GM12865 (cell line): Measurements from ENCODE around the gene FER1L5.

ENCODE experiments used
- DNase-seq: peaks from one replicate; pipeline ENCODE4 v3.0.0; 2010; ENCODE audit warnings: low read depth
- H3K4me3 ChIP-seq: 2 replicates; pipeline ENCODE4 v1.5.1; 2011; ENCODE audit warnings: mild to moderate bottlenecking, low read depth, low read length, control low read depth
- TF ChIP-seq, protein P1 (sequence below): IDR thresholded peaks from 2 replicates; pipeline ENCODE4 v1.5.1; 2011; ENCODE audit warnings: low read length, control low read depth, low read depth, inconsistent platforms; ENCODE audit not compliant: insufficient read depth; ENCODE audit errors: missing control alignments

Gene FER1L5

DNA sequence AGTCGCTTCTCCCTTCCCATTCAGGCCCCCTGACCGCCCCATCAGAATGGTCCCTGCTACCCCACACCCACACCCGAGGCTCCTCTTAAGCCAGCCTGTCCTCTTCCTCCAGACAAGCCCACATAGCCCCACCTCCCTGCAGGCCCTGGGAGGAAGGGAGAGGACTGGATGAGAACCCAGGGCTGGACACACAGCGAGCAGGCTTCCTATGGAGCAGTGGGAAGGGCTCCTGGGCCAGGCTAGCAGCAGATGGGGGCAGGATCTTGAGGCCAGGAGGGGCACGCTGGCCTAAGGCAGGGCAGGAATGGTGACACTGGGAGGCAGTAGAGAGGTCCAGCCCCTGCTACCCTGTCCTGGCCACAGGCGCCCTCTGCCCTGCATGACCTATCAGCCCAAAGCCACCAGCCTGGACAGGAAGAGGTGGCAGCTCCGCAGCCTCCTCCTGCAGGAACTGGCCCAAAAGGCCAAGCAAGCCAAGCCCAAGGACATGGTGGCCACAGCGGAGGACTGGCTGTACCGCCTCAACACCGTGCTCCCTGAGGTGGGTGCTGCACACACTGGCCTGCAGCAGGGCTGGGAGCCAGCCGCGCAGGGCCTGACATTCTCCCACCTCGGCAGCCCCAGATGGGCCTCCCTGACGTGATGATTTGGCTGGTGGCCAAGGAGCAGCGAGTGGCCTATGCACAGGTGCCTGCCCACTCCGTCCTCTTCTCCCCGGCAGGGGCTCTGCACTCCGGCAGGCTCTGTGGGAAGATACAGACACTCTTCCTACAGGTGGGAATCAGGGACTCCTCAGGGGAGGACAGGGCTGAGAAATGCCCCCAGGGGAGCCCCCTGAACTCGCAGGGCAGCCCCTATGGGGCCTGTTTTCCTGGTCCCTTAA lies 43.3 kb downstream of the FER1L5 start:
- no peak overlapping the region for H3K4me3 ChIP-seq
- TF ChIP-seq, protein P1, sequence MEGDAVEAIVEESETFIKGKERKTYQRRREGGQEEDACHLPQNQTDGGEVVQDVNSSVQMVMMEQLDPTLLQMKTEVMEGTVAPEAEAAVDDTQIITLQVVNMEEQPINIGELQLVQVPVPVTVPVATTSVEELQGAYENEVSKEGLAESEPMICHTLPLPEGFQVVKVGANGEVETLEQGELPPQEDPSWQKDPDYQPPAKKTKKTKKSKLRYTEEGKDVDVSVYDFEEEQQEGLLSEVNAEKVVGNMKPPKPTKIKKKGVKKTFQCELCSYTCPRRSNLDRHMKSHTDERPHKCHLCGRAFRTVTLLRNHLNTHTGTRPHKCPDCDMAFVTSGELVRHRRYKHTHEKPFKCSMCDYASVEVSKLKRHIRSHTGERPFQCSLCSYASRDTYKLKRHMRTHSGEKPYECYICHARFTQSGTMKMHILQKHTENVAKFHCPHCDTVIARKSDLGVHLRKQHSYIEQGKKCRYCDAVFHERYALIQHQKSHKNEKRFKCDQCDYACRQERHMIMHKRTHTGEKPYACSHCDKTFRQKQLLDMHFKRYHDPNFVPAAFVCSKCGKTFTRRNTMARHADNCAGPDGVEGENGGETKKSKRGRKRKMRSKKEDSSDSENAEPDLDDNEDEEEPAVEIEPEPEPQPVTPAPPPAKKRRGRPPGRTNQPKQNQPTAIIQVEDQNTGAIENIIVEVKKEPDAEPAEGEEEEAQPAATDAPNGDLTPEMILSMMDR = no peak
- no peak for DNase-seq

DNA sequence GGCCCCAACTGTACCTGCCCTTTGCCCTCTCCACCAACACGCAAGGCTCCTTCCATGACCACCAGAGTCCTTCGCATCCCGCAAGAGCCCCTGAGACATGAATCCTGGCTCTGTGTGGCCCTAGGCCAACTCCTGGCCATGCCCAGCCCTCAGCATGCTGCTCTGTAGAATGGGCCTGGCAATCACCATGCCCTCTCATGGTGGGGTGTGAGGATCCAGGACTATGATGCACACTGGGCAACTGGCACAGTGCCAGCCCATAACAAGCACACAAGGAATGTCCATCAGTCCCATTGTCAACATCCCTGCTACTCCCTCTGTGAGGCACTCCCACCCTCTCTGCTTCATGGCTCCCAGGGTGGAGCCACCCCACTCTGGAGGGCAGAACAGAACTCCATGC lies 44.7 kb downstream of the FER1L5 start:
- H3K4me3 ChIP-seq = no peak overlapping the region
- DNase-seq = no peak
- TF ChIP-seq, protein P1 = no peak

DNA sequence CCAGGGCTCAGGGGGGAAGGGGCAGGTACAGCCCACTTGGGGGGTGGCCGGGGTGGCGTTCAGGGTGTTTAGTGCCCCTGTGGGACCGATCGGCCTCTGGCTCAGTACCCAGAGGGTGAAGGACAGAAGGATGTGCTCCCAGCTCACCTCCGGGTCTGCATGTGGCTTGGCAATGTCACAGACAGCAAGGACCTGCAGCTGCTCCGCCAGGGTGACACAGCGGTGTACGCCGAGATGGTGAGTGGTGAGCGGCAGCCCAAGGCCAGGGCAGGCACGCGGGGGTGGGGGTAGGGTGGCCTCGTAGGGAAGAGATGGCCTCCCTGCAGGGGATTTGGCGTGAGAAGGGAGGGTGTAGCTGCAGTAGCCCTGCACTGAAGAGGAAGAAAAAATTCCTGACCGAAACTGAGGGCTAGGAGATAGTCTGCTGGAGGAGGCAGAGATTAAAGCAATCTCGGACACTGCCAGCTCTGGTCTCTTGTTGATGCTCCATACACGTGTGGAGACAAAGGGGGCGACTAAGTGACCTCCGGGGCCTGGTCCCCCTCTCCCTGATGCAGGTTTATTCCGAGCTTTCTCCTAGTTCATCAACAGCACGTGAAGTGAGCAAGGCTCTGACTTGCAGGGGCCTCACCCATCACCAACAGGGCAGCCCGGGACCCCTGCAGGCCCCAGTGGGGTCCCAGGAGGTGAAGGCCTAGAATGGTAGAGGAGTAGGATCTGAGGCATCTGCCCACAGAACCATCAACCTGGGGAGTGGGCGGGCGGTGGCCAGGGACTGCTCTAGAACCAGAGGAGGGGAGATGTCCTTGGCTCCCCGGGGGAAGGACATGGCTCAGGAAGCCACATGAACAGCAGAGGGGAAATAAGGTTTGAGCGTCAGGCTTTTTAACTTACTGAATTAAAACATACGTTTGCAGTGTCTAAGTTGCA lies 45.4 kb downstream of the FER1L5 start:
- no peak for DNase-seq
- H3K4me3 ChIP-seq = no peak overlapping the region
- TF ChIP-seq, protein P1 = no peak

DNA sequence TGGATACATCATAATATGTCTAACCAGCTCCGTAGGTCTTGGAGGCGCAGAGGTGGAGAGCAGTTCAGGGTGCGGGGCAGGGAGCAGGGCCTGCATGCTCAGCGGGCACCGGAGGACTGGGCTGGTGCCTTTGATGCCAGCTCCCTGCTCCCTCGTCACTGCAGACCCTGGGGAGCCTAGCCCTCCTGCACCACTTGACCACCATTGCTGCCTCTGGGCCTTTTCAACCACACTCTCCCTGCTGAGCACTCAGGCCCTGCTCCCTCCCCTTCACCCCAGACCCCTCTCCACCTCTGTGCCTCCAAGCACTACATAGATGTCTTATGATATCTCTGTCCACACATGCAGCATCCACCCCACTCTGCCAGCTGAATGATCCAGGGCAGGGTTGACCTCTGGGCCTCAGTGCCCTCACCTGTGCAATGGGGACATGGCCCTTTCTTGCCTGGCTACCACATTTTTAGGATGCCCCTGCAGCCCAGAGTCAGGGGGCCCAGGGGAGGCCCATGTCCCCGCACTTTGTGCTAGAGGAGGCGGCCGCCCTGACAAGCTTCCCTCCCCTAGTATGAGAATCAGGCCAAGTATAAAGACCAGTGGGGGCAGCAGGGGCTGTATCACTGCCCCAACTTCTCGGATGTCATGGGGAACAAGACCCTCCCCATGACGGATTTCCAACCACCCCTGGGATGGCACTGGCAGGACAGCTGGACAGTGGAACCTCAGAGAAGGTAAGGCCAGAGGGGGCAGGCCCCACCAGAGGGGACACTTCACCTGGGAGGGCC lies 46.3 kb downstream of the FER1L5 start:
- TF ChIP-seq, protein P1 = no peak
- no peak overlapping the region for H3K4me3 ChIP-seq
- no peak for DNase-seq

DNA sequence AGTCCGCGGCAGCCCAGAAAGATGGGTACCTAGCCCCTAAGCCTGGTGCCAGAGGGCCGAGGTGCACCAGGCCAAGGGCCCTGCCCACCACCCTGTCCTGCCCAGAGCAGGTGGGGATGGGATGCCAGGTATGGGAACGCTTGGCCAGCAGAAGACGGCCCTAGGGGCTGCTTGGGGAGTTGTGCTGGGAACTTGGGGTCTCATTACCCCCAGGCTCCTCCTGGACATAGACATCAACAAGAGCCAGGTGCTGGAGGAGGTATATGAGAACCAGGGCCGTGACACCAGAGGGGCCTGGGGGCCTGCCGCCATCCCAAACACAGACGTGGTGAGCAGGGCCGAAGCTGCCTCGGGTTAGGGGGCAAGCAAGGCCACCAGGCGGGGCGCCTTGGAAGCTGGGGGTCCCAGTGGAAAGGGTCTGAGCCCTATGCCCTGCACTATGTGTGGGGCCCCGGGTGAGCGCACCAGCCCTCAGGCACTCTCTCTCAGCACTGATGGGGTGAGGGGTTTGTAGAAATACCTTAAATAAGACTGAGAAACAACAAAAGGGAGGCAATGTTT lies 46.9 kb downstream of the FER1L5 start:
- no peak overlapping the region for H3K4me3 ChIP-seq

More for the DNA sequence above, 46.9 kb downstream of the FER1L5 start:
- TF ChIP-seq, protein P1 = no peak
- DNase-seq = no peak
